ENCODE measurements around the gene CYP21A2. TPM values are rescaled to one million over a fixed set of nuclear protein-coding genes. Genes with fewer than 3 reads are reported as not detected.
"Not testable (repeated sequence)": the region's sequence is repeated elsewhere in the genome, so short reads cannot be mapped to it uniquely, and the experiment has no call there.

The CYP21A2 gene
- total RNA-seq, 1 donor from 2014 or later, result 0.23 TPM

- H3K36me3 Mint-ChIP-seq (ENCODE audit: low read depth), result not testable (repeated sequence)
Measured at GRCh38 chr6:32009537-32009936, 28.7 kb upstream of the CYP21A2 start.

GRCh38 chr6:32010856-32011530 is 27.2 kb upstream of the CYP21A2 start:
- not testable (repeated sequence) for H3K4me1 Mint-ChIP-seq; H3K36me3 Mint-ChIP-seq (ENCODE audit: low read depth); H3K27ac Mint-ChIP-seq (ENCODE audit: unreplicated experiment); H3K27me3 Mint-ChIP-seq (ENCODE audit: low read depth); H3K9me3 Mint-ChIP-seq; DNase-seq (ENCODE audit: low read depth, low spot score); H3K4me3 Mint-ChIP-seq

More at GRCh38 chr6:32009537-32009936, 28.7 kb upstream of the CYP21A2 start:
- not testable (repeated sequence) for H3K4me1 Mint-ChIP-seq; H3K27me3 Mint-ChIP-seq (ENCODE audit: low read depth); DNase-seq (ENCODE audit: low read depth, low spot score); H3K9me3 Mint-ChIP-seq; H3K4me3 Mint-ChIP-seq; H3K27ac Mint-ChIP-seq (ENCODE audit: unreplicated experiment)

DNA sequence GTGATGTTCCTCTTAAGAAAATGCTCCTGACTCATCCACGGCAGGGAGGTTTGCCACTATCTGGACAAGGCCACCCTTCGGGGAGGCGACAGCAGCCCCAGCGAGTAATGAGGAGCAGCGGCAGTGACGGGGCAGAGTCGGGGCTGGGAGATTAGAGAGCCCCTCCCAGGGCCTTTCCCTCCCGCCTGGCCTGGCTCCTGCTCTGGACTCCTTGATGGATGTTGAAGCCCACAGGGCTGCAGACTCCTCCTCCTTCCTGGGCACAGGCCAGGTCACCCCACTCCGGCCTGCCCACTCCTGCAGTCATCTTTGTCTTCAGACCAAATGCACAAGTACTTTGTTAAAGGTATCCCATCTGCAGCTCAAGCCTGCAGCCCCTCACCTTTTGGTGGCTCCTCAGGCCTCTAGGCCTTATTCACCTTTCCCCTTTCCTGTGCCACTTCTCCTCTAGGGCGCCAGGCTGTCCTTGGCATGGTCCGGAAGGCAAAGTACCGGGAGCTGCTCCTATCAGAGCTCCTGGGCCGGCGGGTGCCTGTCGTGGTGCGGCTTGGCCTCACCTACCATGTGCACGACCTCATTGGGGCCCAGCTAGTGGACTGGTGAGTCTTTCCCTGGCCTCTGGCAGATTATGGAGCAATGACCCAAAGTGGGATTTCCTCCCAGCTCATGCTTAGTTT is 25.1 kb upstream of the CYP21A2 start:
- not testable (repeated sequence) for H3K4me1 Mint-ChIP-seq; H3K4me3 Mint-ChIP-seq; H3K9me3 Mint-ChIP-seq; H3K27me3 Mint-ChIP-seq (ENCODE audit: low read depth); DNase-seq (ENCODE audit: low read depth, low spot score); H3K36me3 Mint-ChIP-seq (ENCODE audit: low read depth)
- H3K27ac Mint-ChIP-seq (ENCODE audit: unreplicated experiment), result peak overlapping the region; percentile 57

DNA sequence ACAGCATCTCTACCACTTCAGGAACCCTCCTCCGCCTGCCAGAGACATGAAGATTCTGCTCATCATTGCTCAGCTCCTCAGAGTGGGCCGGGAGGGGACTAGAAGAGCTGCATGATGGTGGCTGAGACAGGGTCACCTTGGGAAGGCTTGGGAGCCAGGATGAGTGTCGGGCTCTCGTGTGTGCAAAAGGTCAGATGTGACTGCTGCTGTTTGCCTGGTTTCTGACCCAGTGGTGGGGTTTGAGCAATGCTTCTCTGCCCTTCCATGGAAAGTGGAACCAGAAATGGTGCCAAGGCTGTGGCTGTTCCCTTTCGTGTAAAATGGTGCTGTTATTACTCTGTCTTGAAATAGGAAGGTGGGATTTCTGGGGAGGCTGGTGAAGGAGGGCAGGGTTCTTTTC is 24.5 kb upstream of the CYP21A2 start:
- not testable (repeated sequence) for DNase-seq (ENCODE audit: low read depth, low spot score); H3K27me3 Mint-ChIP-seq (ENCODE audit: low read depth); H3K4me3 Mint-ChIP-seq; H3K36me3 Mint-ChIP-seq (ENCODE audit: low read depth); H3K27ac Mint-ChIP-seq (ENCODE audit: unreplicated experiment); H3K4me1 Mint-ChIP-seq; H3K9me3 Mint-ChIP-seq

- H3K36me3 Mint-ChIP-seq (ENCODE audit: low read depth); DNase-seq (ENCODE audit: low read depth, low spot score); H3K9me3 Mint-ChIP-seq; H3K27me3 Mint-ChIP-seq (ENCODE audit: low read depth); H3K4me1 Mint-ChIP-seq; H3K4me3 Mint-ChIP-seq; H3K27ac Mint-ChIP-seq (ENCODE audit: unreplicated experiment): not testable (repeated sequence)
Measured at GRCh38 chr6:32014547-32014946, 23.7 kb upstream of the CYP21A2 start, which contains the start of gene C4B. TSS of gene C4B (plus strand) at chr6:32014795. CDS start at chr6:32014846, 51 bp downstream.

GRCh38 chr6:32022100-32022499 is 16.1 kb upstream of the CYP21A2 start:
- DNase-seq (ENCODE audit: low read depth, low spot score); H3K9me3 Mint-ChIP-seq; H3K4me1 Mint-ChIP-seq; H3K36me3 Mint-ChIP-seq (ENCODE audit: low read depth); H3K27me3 Mint-ChIP-seq (ENCODE audit: low read depth); H3K27ac Mint-ChIP-seq (ENCODE audit: unreplicated experiment); H3K4me3 Mint-ChIP-seq: not testable (repeated sequence)

- not testable (repeated sequence) for H3K4me3 Mint-ChIP-seq; H3K27me3 Mint-ChIP-seq (ENCODE audit: low read depth); H3K27ac Mint-ChIP-seq (ENCODE audit: unreplicated experiment); DNase-seq (ENCODE audit: low read depth, low spot score); H3K9me3 Mint-ChIP-seq; H3K36me3 Mint-ChIP-seq (ENCODE audit: low read depth); H3K4me1 Mint-ChIP-seq
Measured at GRCh38 chr6:32028631-32029030, 9.6 kb upstream of the CYP21A2 start.

GRCh38 chr6:32029553-32029952 is 8.7 kb upstream of the CYP21A2 start:
- H3K36me3 Mint-ChIP-seq (ENCODE audit: low read depth); DNase-seq (ENCODE audit: low read depth, low spot score); H3K27ac Mint-ChIP-seq (ENCODE audit: unreplicated experiment); H3K9me3 Mint-ChIP-seq; H3K4me3 Mint-ChIP-seq; H3K27me3 Mint-ChIP-seq (ENCODE audit: low read depth); H3K4me1 Mint-ChIP-seq: not testable (repeated sequence)

- not testable (repeated sequence) for DNase-seq (ENCODE audit: low read depth, low spot score); H3K9me3 Mint-ChIP-seq; H3K4me1 Mint-ChIP-seq; H3K27ac Mint-ChIP-seq (ENCODE audit: unreplicated experiment); H3K27me3 Mint-ChIP-seq (ENCODE audit: low read depth); H3K36me3 Mint-ChIP-seq (ENCODE audit: low read depth); H3K4me3 Mint-ChIP-seq
Measured at GRCh38 chr6:32035283-32036013, 2.8 kb upstream of the CYP21A2 start.

DNA sequence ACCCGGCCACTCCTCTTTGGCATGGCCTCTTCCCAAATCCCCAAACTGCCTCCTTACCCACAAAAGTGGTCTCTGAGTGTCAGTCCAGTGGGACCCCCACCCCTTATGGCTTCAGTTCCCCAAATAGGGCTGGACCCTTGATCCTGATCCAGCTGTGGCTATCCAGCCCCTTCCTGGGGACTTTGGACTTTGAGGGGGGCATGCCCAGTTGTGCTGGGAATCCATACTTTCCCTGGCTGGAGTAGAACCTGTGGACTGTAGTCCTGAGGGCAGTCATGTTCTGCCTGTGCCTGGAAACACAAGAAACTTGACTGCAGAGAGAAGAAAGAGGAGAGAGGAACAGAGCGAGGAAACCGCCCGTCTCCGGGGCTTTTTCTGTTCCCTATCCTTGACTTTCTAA is 1.1 kb upstream of the CYP21A2 start:
- not testable (repeated sequence) for H3K4me1 Mint-ChIP-seq; DNase-seq (ENCODE audit: low read depth, low spot score); H3K9me3 Mint-ChIP-seq; H3K27me3 Mint-ChIP-seq (ENCODE audit: low read depth); H3K4me3 Mint-ChIP-seq; H3K27ac Mint-ChIP-seq (ENCODE audit: unreplicated experiment); H3K36me3 Mint-ChIP-seq (ENCODE audit: low read depth)

GRCh38 chr6:32038878-32039277 is 663 bp downstream of the CYP21A2 start:
- H3K9me3 Mint-ChIP-seq; DNase-seq (ENCODE audit: low read depth, low spot score); H3K4me1 Mint-ChIP-seq; H3K36me3 Mint-ChIP-seq (ENCODE audit: low read depth); H3K27ac Mint-ChIP-seq (ENCODE audit: unreplicated experiment); H3K27me3 Mint-ChIP-seq (ENCODE audit: low read depth); H3K4me3 Mint-ChIP-seq: not testable (repeated sequence)

- not testable (repeated sequence) for H3K27me3 Mint-ChIP-seq (ENCODE audit: low read depth); DNase-seq (ENCODE audit: low read depth, low spot score); H3K27ac Mint-ChIP-seq (ENCODE audit: unreplicated experiment); H3K36me3 Mint-ChIP-seq (ENCODE audit: low read depth); H3K4me3 Mint-ChIP-seq; H3K9me3 Mint-ChIP-seq; H3K4me1 Mint-ChIP-seq
Measured at GRCh38 chr6:32039321-32040274, 1.4 kb downstream of the CYP21A2 start.
